Stomach (tissue), 4 donors: ENCODE results near the gene CCND2.

Experiments used
- CTCF ChIP-seq, 7 experiments: fragments of 450-650 bp in 4 of 7; fragments of 200-600 bp in 3 of 7; sonication (generic) in 3 of 7; IDR thresholded peaks; one replicate each; pipeline ENCODE4 v1.5.1; 2016 to 2019; ENCODE audit warnings: antibody characterized with exemption in 7 of 7, control low read depth in 2 of 7, mild to moderate bottlenecking in 1 of 7
- POLR2AphosphoS5 ChIP-seq, 3 donors: sonication (generic); formaldehyde crosslinking; IDR thresholded peaks; one replicate each; pipeline ENCODE4 v1.6.1; 2016; ENCODE audit warnings: antibody characterized with exemption in 3 of 3

GRCh38 chr12:4259099-4259498 is 14.5 kb upstream of the CCND2 start:
- TF ChIP-seq CTCF (IDR thresholded peaks at IDR 0.05) (no peak), POLR2AphosphoS5 (IDR thresholded peaks at IDR 0.05) (no peak)
